Neural progenitor cell (in vitro differentiated cells): ENCODE measurements around the gene NDOR1. TPM values are rescaled to one million over a fixed set of nuclear protein-coding genes. Genes with fewer than 3 reads are reported as not detected.

Experiments
- DNase-seq: peaks from one replicate; pipeline ENCODE4 v3.0.0-alpha.2; 2016; ENCODE audit warnings: low spot score
- H2AFZ ChIP-seq: fragments of 200-600 bp; sonication (generic); replicated peaks from 2 replicates; pipeline ENCODE4 v1.6.1; 2016; ENCODE audit warnings: antibody characterized with exemption
- H3F3A ChIP-seq: fragments of 200-600 bp; sonication (generic); 2 replicates; pipeline ENCODE4 v1.6.1; 2016; ENCODE audit warnings: antibody characterized with exemption, low read depth
- H3K27ac ChIP-seq: fragments of 200-600 bp; sonication (generic); 2 replicates; pipeline ENCODE4 v1.5.1; 2016; ENCODE audit warnings: mild to moderate bottlenecking
- H3K27me3 ChIP-seq: fragments of 200-600 bp; sonication (generic); 2 replicates; pipeline ENCODE4 v1.6.1; 2016; ENCODE audit warnings: mild to moderate bottlenecking, moderate library complexity
- H3K36me3 ChIP-seq: fragments of 200-600 bp; sonication (generic); 2 replicates; pipeline ENCODE4 v1.5.1; 2016
- H3K4me1 ChIP-seq: fragments of 200-600 bp; sonication (generic); 2 replicates; pipeline ENCODE4 v1.6.1; 2016; ENCODE audit warnings: mixed run types
- H3K4me2 ChIP-seq: fragments of 200-600 bp; sonication (generic); 2 replicates; pipeline ENCODE4 v1.6.1; 2016
- H3K4me3 ChIP-seq: fragments of 200-600 bp; sonication (generic); 2 replicates; pipeline ENCODE4 v1.5.1; 2016
- H3K79me2 ChIP-seq: fragments of 200-600 bp; sonication (generic); 2 replicates; pipeline ENCODE4 v1.6.1; 2016; ENCODE audit warnings: low read depth
- H3K9ac ChIP-seq: fragments of 200-600 bp; sonication (generic); 2 replicates; pipeline ENCODE4 v1.6.1; 2016
- H3K9me3 ChIP-seq: fragments of 200-600 bp; sonication (generic); 2 replicates; pipeline ENCODE4 v1.5.1; 2016; ENCODE audit warnings: low read depth
- H4K20me1 ChIP-seq: fragments of 200-600 bp; sonication (generic); 2 replicates; pipeline ENCODE4 v1.6.1; 2016; ENCODE audit warnings: low read depth
- H3K27ac Mint-ChIP-seq: 3 replicates; pipeline ENCODE4 v1.8.0; 2021; ENCODE audit warnings: mixed read lengths
- H3K27me3 Mint-ChIP-seq: 2 replicates; pipeline ENCODE4 v1.8.0; 2022; ENCODE audit warnings: low read depth, mild to moderate bottlenecking, inconsistent platforms, moderate library complexity, mixed read lengths; ENCODE audit not compliant: insufficient read depth
- H3K36me3 Mint-ChIP-seq: 3 replicates; pipeline ENCODE4 v1.8.0; 2021; ENCODE audit warnings: mixed read lengths
- H3K4me1 Mint-ChIP-seq: 3 replicates; pipeline ENCODE4 v1.8.0; 2021; ENCODE audit warnings: mixed read lengths
- H3K4me3 Mint-ChIP-seq: 3 replicates; pipeline ENCODE4 v1.8.0; 2021; ENCODE audit warnings: mild to moderate bottlenecking, moderate library complexity, mixed read lengths
- H3K9me3 Mint-ChIP-seq: 3 replicates; pipeline ENCODE4 v1.8.0; 2020; ENCODE audit warnings: mixed read lengths
- EZH2 ChIP-seq: fragments of 200-600 bp; sonication (generic); IDR thresholded peaks from 2 replicates; pipeline ENCODE4 v1.6.1; 2017; ENCODE audit warnings: antibody characterized with exemption, mild to moderate bottlenecking, moderate library complexity
- EZH2phosphoT487 ChIP-seq: fragments of 200-600 bp; sonication (generic); IDR thresholded peaks from 2 replicates; pipeline ENCODE4 v1.6.1; 2017; ENCODE audit warnings: antibody characterized with exemption
- total RNA-seq: library from RNA; depleted of rRNA; stranded (reverse); fragments of >200 nt; gene quantifications from 2 replicates; pipeline ENCODE4 v1.2.3, GENCODE V29; 2015; ENCODE audit warnings: low replicate concordance
- TF ChIP-seq, protein P1 (sequence below): fragments of 200-600 bp; sonication (generic); IDR thresholded peaks from 2 replicates; pipeline ENCODE4 v1.5.1; 2017; ENCODE audit warnings: antibody characterized with exemption, mild to moderate bottlenecking

The NDOR1 gene
- total RNA-seq, 1 donor from 2014 or later: 5.1 TPM

DNA sequence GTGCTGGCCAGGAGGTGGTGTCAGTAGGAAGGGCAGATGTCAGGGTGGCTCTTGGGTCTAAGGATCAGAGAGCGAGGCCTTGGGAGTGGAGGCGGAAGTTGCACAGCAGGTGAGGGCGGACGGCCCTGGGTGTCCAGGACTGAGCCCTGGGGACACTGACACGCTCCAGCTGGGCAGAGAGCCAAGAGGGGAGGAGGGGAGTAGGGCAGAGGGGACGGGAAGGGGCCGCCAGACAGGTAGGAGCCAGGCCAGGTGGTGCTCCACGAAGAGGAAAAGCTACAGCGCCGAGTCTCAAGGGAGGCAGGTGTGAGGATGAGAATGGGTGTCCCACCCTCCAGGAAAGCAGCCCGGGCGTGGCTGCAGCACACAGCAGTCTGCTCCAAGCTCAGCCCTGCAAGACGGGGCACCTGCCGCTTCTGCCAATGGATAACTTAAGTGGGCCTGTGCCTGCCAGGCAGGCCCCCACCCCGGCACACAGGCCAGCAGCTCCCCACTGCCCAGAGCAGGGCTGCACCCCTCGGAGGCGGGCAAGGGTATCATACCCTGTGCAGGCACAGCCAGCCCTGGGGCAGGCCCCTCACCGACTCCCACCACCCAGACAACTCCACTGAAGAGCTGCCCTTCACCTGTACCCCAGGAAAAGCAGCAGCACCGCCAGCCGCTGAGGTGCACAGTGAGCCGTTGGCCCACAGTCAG, 9.8 kb upstream of the NDOR1 start:
- peaks cover 14% of the 10 kb centered on the region for H3K4me1 Mint-ChIP-seq
- H3K27me3 Mint-ChIP-seq: peaks cover 4% of the 10 kb centered on the region
- Histone ChIP-seq H2AFZ (no peak overlapping the region), H3K4me1 (peaks cover 7% of the 10 kb centered on the region), H3K79me2 (peaks cover 24% of the 10 kb centered on the region), H3K36me3 (no peaks in the 10 kb centered on the region), H3K4me3 (no peak overlapping the region), H3K9me3 (no peaks in the 10 kb centered on the region), H3K4me2 (no peak overlapping the region), H3K27ac (no peak overlapping the region), H3F3A (no peaks in the 10 kb centered on the region), H3K27me3 (peaks cover 7% of the 10 kb centered on the region), H3K9ac (no peak overlapping the region), H4K20me1 (peaks cover 73% of the 10 kb centered on the region)
- DNase-seq: no peak
- H3K9me3 Mint-ChIP-seq: no peaks in the 10 kb centered on the region
- no peak overlapping the region for H3K27ac Mint-ChIP-seq
- no peaks in the 10 kb centered on the region for H3K36me3 Mint-ChIP-seq
- H3K4me3 Mint-ChIP-seq: no peak overlapping the region
- TF ChIP-seq EZH2 (no peak), EZH2phosphoT487 (no peak)
- TF ChIP-seq, protein P1, sequence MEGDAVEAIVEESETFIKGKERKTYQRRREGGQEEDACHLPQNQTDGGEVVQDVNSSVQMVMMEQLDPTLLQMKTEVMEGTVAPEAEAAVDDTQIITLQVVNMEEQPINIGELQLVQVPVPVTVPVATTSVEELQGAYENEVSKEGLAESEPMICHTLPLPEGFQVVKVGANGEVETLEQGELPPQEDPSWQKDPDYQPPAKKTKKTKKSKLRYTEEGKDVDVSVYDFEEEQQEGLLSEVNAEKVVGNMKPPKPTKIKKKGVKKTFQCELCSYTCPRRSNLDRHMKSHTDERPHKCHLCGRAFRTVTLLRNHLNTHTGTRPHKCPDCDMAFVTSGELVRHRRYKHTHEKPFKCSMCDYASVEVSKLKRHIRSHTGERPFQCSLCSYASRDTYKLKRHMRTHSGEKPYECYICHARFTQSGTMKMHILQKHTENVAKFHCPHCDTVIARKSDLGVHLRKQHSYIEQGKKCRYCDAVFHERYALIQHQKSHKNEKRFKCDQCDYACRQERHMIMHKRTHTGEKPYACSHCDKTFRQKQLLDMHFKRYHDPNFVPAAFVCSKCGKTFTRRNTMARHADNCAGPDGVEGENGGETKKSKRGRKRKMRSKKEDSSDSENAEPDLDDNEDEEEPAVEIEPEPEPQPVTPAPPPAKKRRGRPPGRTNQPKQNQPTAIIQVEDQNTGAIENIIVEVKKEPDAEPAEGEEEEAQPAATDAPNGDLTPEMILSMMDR: no peak

DNA sequence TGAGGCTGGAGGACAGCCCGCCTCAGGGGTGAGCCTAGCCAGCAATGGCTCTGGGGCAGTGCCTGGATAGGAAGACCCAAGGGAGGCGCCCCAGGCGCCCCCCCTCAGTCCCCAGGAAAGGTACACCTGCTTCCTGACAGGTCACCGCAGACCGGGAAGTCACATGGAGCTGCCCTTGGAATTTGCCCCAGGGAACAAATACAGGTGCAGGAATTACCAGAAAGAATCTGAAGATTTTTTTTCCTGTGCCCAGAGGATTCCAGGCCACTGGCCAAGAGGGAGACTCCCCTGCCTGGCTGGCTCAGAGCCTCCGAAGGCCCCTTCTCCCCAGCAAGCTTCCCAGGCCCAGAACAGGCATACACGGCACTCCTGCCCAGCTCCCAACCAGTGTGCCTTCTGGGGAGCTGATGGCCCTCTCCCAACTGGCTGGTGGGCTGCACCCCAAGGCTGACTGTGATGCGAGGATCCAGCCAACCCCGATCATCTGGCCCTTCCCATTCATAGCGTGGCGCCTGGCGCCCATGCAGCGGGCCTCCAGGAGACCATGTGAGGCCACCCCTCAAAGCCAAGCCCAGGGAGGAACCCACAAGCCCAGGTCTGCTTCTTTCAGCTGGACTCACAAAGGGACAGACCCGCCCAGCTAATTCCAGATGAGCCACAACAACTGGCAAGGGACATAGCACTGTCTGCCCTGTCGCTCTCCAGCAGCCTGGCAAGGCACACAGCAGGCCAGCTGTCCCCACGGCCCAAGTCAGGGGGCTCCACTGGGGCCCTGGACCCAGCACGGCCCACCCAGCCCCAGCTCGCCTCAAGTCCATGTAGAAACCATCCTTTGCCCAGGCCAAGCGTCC, 7.2 kb upstream of the NDOR1 start:
- Histone ChIP-seq H3K36me3 (no peaks in the 10 kb centered on the region), H3K9ac (no peak overlapping the region), H3K27ac (no peak overlapping the region), H3F3A (peaks cover 17% of the 10 kb centered on the region), H3K4me1 (peaks cover 12% of the 10 kb centered on the region), H3K27me3 (peaks cover 7% of the 10 kb centered on the region), H3K9me3 (no peaks in the 10 kb centered on the region), H4K20me1 (peaks cover 71% of the 10 kb centered on the region), H3K4me2 (no peak overlapping the region), H3K79me2 (peaks cover 38% of the 10 kb centered on the region), H2AFZ (no peak overlapping the region), H3K4me3 (no peak overlapping the region)
- no peak overlapping the region for H3K27ac Mint-ChIP-seq
- no peaks in the 10 kb centered on the region for H3K9me3 Mint-ChIP-seq
- peaks cover 4% of the 10 kb centered on the region for H3K36me3 Mint-ChIP-seq
- peaks cover 20% of the 10 kb centered on the region for H3K4me1 Mint-ChIP-seq
- H3K4me3 Mint-ChIP-seq: peak overlapping the region; percentile 63
- TF ChIP-seq EZH2phosphoT487 (no peak), EZH2 (no peak)
- DNase-seq: no peak
- peaks cover 10% of the 10 kb centered on the region for H3K27me3 Mint-ChIP-seq

DNA sequence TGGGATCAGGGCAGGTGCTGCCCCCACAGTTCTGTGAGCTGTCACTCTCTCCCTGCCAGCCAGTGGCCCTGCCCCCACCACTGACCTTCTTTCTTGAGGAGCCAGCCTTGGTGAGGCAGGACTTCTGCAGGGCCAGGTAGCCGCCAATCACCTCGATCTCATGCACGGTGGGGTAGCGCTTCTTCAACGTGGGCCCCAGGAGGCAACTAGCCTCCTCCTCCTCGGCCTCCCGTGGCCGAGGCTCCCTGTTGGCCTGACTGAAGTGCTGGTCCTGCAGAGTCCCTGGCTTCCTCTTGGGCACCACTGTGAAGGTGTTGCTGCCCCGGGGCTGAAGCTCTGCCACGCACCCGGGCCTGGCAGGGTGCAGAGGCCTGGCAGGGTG, 6.6 kb upstream of the NDOR1 start:
- Mint-ChIP-seq H3K27me3 (peaks cover 8% of the 10 kb centered on the region), H3K27ac (no peak overlapping the region), H3K4me3 (peak overlapping the region; percentile 63), H3K4me1 (peaks cover 18% of the 10 kb centered on the region), H3K9me3 (no peaks in the 10 kb centered on the region), H3K36me3 (peaks cover 4% of the 10 kb centered on the region)
- DNase-seq: no peak
- H4K20me1 ChIP-seq: peaks cover 71% of the 10 kb centered on the region
- H3F3A ChIP-seq: peaks cover 24% of the 10 kb centered on the region
- TF ChIP-seq EZH2 (no peak), EZH2phosphoT487 (no peak)
- TF ChIP-seq, protein P1: no peak
- peaks cover 7% of the 10 kb centered on the region for H3K27me3 ChIP-seq
- H3K9me3 ChIP-seq: no peaks in the 10 kb centered on the region
- H3K9ac ChIP-seq: no peak overlapping the region
- H3K79me2 ChIP-seq: peaks cover 44% of the 10 kb centered on the region
- no peaks in the 10 kb centered on the region for H3K36me3 ChIP-seq
- no peak overlapping the region for H3K27ac ChIP-seq
- H3K4me2 ChIP-seq: no peak overlapping the region
- no peak overlapping the region for H2AFZ ChIP-seq
- peaks cover 12% of the 10 kb centered on the region for H3K4me1 ChIP-seq
- H3K4me3 ChIP-seq: no peak overlapping the region
